Measurements from ENCODE around the gene PSMB5. TPM values are rescaled to one million over a fixed set of nuclear protein-coding genes. Genes with fewer than 3 reads are reported as not detected.

PSMB5 gene
- total and polyA plus RNA-seq, 9 of the 15 experiments (the other 6 are each of a cell fraction or from before 2014, with no cell fraction given), result 198 to 1,870 (median 269) TPM

DNA sequence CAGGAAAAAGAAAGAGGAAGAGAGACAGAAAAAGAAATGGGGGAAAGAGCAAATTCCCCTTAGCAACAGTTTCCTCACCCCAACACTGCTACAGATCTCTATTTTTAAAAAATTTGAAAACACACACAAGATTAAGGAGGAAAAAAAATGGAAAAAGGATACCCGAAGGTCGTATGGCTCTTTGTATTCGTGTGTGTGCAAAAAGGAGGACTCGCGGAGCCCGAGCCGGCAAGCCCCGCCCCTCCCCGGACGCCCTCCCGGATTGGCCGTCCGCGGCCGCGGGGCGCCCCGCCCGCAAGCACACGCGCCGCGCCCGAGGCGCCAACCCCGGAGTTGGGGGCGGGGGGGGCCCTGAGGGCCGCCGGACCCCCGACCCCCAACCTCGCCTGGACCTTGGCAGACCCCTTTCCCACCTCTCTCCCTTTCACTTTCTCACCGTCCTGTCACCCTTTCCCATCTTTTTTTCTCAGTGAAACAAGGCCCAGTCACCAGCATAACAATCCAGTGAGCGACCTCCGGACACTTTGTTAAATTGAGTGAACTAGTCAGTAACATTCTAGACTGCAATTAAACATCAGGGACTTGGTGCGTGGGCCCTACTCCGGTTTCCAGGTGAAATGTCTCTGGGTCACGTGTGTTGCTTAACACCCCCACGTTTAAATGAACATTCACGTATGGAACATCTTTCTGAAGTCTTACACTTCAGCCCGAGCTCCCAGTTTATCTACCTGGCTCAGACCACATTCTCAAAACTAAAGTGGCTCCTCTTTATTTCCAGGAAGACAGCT lies 24.6 kb downstream of the PSMB5 start, which contains the start of gene C14orf93 (continued):
- TF ChIP-seq, protein P1, sequence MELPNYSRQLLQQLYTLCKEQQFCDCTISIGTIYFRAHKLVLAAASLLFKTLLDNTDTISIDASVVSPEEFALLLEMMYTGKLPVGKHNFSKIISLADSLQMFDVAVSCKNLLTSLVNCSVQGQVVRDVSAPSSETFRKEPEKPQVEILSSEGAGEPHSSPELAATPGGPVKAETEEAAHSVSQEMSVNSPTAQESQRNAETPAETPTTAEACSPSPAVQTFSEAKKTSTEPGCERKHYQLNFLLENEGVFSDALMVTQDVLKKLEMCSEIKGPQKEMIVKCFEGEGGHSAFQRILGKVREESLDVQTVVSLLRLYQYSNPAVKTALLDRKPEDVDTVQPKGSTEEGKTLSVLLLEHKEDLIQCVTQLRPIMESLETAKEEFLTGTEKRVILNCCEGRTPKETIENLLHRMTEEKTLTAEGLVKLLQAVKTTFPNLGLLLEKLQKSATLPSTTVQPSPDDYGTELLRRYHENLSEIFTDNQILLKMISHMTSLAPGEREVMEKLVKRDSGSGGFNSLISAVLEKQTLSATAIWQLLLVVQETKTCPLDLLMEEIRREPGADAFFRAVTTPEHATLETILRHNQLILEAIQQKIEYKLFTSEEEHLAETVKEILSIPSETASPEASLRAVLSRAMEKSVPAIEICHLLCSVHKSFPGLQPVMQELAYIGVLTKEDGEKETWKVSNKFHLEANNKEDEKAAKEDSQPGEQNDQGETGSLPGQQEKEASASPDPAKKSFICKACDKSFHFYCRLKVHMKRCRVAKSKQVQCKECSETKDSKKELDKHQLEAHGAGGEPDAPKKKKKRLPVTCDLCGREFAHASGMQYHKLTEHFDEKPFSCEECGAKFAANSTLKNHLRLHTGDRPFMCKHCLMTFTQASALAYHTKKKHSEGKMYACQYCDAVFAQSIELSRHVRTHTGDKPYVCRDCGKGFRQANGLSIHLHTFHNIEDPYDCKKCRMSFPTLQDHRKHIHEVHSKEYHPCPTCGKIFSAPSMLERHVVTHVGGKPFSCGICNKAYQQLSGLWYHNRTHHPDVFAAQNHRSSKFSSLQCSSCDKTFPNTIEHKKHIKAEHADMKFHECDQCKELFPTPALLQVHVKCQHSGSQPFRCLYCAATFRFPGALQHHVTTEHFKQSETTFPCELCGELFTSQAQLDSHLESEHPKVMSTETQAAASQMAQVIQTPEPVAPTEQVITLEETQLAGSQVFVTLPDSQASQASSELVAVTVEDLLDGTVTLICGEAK (IDR thresholded peaks at IDR 0.05), result peak; percentile 31
- TF ChIP-seq, protein P1 (CRISPR knock-in tag; IDR thresholded peaks at IDR 0.05), result no peak
- peak; percentile 33 for TF ChIP-seq CBFA2T2 (conservative IDR thresholded peaks at IDR 0.05)
- TF ChIP-seq, protein P2, sequence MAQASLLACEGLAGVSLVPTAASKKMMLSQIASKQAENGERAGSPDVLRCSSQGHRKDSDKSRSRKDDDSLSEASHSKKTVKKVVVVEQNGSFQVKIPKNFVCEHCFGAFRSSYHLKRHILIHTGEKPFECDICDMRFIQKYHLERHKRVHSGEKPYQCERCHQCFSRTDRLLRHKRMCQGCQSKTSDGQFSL (CRISPR knock-in tag; IDR thresholded peaks at IDR 0.05), result no peak
- TF ChIP-seq, protein P2 (tag; IDR thresholded peaks at IDR 0.05), result peak in 1 of 2 experiments; percentile 71; a peak in 2 of 4 replicates
- TF ChIP-seq, protein P3, sequence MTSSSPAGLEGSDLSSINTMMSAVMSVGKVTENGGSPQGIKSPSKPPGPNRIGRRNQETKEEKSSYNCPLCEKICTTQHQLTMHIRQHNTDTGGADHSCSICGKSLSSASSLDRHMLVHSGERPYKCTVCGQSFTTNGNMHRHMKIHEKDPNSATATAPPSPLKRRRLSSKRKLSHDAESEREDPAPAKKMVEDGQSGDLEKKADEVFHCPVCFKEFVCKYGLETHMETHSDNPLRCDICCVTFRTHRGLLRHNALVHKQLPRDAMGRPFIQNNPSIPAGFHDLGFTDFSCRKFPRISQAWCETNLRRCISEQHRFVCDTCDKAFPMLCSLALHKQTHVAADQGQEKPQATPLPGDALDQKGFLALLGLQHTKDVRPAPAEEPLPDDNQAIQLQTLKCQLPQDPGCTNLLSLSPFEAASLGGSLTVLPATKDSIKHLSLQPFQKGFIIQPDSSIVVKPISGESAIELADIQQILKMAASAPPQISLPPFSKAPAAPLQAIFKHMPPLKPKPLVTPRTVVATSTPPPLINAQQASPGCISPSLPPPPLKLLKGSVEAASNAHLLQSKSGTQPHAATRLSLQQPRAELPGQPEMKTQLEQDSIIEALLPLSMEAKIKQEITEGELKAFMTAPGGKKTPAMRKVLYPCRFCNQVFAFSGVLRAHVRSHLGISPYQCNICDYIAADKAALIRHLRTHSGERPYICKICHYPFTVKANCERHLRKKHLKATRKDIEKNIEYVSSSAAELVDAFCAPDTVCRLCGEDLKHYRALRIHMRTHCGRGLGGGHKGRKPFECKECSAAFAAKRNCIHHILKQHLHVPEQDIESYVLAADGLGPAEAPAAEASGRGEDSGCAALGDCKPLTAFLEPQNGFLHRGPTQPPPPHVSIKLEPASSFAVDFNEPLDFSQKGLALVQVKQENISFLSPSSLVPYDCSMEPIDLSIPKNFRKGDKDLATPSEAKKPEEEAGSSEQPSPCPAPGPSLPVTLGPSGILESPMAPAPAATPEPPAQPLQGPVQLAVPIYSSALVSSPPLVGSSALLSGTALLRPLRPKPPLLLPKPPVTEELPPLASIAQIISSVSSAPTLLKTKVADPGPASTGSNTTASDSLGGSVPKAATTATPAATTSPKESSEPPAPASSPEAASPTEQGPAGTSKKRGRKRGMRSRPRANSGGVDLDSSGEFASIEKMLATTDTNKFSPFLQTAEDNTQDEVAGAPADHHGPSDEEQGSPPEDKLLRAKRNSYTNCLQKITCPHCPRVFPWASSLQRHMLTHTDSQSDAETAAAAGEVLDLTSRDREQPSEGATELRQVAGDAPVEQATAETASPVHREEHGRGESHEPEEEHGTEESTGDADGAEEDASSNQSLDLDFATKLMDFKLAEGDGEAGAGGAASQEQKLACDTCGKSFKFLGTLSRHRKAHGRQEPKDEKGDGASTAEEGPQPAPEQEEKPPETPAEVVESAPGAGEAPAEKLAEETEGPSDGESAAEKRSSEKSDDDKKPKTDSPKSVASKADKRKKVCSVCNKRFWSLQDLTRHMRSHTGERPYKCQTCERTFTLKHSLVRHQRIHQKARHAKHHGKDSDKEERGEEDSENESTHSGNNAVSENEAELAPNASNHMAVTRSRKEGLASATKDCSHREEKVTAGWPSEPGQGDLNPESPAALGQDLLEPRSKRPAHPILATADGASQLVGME (CRISPR knock-in tag; IDR thresholded peaks at IDR 0.05), result no peak
- TF ChIP-seq L3MBTL2 (IDR thresholded peaks at IDR 0.05), result peak; percentile 85
- TF ChIP-seq HMGN3 (IDR thresholded peaks at IDR 0.05; ENCODE audit: borderline replicate concordance, extremely low read depth, insufficient read length, low read depth, low read length), result peak; percentile 81
- 0 out of 2 replicates have a peak, but pooled peaks have one; percentile 0 for TF ChIP-seq JUND (IDR thresholded peaks at IDR 0.05; ENCODE audit: borderline replicate concordance, low read depth, low read length)
- TF ChIP-seq JUND (tag; IDR thresholded peaks at IDR 0.05; ENCODE audit: borderline replicate concordance, low read depth, low read length), result no peak
- TF ChIP-seq MEIS2 (IDR thresholded peaks at IDR 0.05; ENCODE audit: partially characterized antibody), result peak; percentile 13
